DMS153 treated with DMSO at 0.1 percent for 48 hours (cell line): ENCODE results near the gene GFM2.
"Not testable (repeated sequence)": the region's sequence is repeated elsewhere in the genome, so short reads cannot be mapped to it uniquely, and the experiment has no call there.

Experiments
- DNase-seq: peaks from one replicate; lab custom pipeline; 2025; ENCODE audit not compliant: unreplicated experiment; lab: John Stamatoyannopoulos, UW

Gene GFM2

GRCh38 chr5:74766849-74767578 is at the start of gene GFM2, which contains the start of gene NSA2:
GFM2 (minus strand) TSS chr5:74767117; CDS start chr5:74763742, 3,375 bp downstream.
NSA2 (plus strand) TSS chr5:74767249; CDS start chr5:74767361, 112 bp downstream.
- DNase-seq: peak; percentile 36

- DNase-seq: no peak
These were observed 44.0 kb upstream of the GFM2 start for GRCh38 chr5:74810915-74811314.

- no peak for DNase-seq
These were observed 35.0 kb upstream of the GFM2 start for GRCh38 chr5:74801941-74802340.

GRCh38 chr5:74801197-74801596 is 34.3 kb upstream of the GFM2 start:
- DNase-seq: no peak

GRCh38 chr5:74798977-74799911 is 32.3 kb upstream of the GFM2 start:
- DNase-seq: no peak

- DNase-seq: not testable (repeated sequence)
These were observed 24.8 kb upstream of the GFM2 start for GRCh38 chr5:74791669-74792068.

- no peak for DNase-seq
These were observed 20.5 kb upstream of the GFM2 start for GRCh38 chr5:74787424-74787823.

- DNase-seq: no peak
These were observed 19.9 kb upstream of the GFM2 start for GRCh38 chr5:74786851-74787250.

GRCh38 chr5:74778609-74779008 is 11.7 kb upstream of the GFM2 start:
- DNase-seq: no peak

GRCh38 chr5:74772359-74772758 is 5.4 kb upstream of the GFM2 start:
- DNase-seq: no peak

- no peak for DNase-seq
These were observed 629 bp upstream of the GFM2 start for GRCh38 chr5:74767579-74767913.

- no peak for DNase-seq
These were observed 484 bp downstream of the GFM2 start for GRCh38 chr5:74766418-74766848.

- DNase-seq: no peak
These were observed 988 bp downstream of the GFM2 start for GRCh38 chr5:74765929-74766328.

- DNase-seq: peak; percentile 43
These were observed 1.7 kb downstream of the GFM2 start for GRCh38 chr5:74765201-74765600.

GRCh38 chr5:74763504-74763903 is 3.4 kb downstream of the GFM2 start:
- no peak for DNase-seq

GRCh38 chr5:74762599-74762998 is 4.3 kb downstream of the GFM2 start:
- DNase-seq: no peak

- DNase-seq: no peak
These were observed 5.7 kb downstream of the GFM2 start for GRCh38 chr5:74761241-74761640.

GRCh38 chr5:74748742-74749141 is 18.2 kb downstream of the GFM2 start:
- not testable (repeated sequence) for DNase-seq

- DNase-seq: no peak
These were observed 28.5 kb downstream of the GFM2 start for GRCh38 chr5:74738406-74738805.

GRCh38 chr5:74736759-74737158 is 30.2 kb downstream of the GFM2 start:
- DNase-seq: no peak

GRCh38 chr5:74725331-74725730 is 41.6 kb downstream of the GFM2 start:
- no peak for DNase-seq

- no peak for DNase-seq
These were observed 44.6 kb downstream of the GFM2 start for GRCh38 chr5:74722271-74722670.
